WTC11 (cell line): ENCODE measurements around the gene CLEC2B. TPM values are rescaled to one million over a fixed set of nuclear protein-coding genes. Genes with fewer than 3 reads are reported as not detected.

Source experiments
- ATAC-seq: fragments of 200-7000 bp; cut with Tn5 transposase; 2 replicates; pipeline ENCODE4 v1.10.0; 2021; ENCODE audit warnings: mild to moderate bottlenecking, moderate library complexity
- CTCF ChIA-PET: fragments of 300-600 bp; sonication (Branson Sonifier 250); formaldehyde crosslinking; loops from one replicate; lab custom pipeline; 2021; ENCODE audit warnings: antibody characterized with exemption; lab: Charles Lee
- POLR2A ChIA-PET: fragments of 350-600 bp; sonication (Branson Sonifier 250); formaldehyde crosslinking; loops from one replicate; lab custom pipeline; 2021; ENCODE audit warnings: antibody characterized with exemption; lab: Charles Lee
- DNase-seq: peaks from one replicate; pipeline ENCODE4 v3.0.0; 2021; ENCODE audit warnings: low spot score
- H3K27ac Mint-ChIP-seq: 2 replicates; pipeline ENCODE4 v1.8.0; 2021; ENCODE audit warnings: mixed read lengths
- H3K27me3 Mint-ChIP-seq: 2 replicates; pipeline ENCODE4 v1.8.0; 2021; ENCODE audit warnings: low read depth, mild to moderate bottlenecking, moderate library complexity, mixed read lengths
- H3K36me3 Mint-ChIP-seq: 2 replicates; pipeline ENCODE4 v1.8.0; 2021; ENCODE audit warnings: mixed read lengths
- H3K4me1 Mint-ChIP-seq: 2 replicates; pipeline ENCODE4 v1.8.0; 2022; ENCODE audit warnings: mixed read lengths
- H3K4me3 Mint-ChIP-seq: 2 replicates; pipeline ENCODE4 v1.8.0; 2021; ENCODE audit warnings: mild to moderate bottlenecking, moderate library complexity, mixed read lengths
- H3K9me3 Mint-ChIP-seq: 2 replicates; pipeline ENCODE4 v1.8.0; 2021; ENCODE audit warnings: mixed read lengths
- AFF4 ChIP-seq: sonication (generic); formaldehyde crosslinking; IDR thresholded peaks from 2 replicates; pipeline ENCODE4 v1.8.1; 2023; ENCODE audit warnings: mild to moderate bottlenecking, missing genetic modification reagents, borderline replicate concordance
- ATF2 ChIP-seq: sonication (generic); formaldehyde crosslinking; IDR thresholded peaks from 2 replicates; pipeline ENCODE4 v1.8.1; 2022; ENCODE audit warnings: low read depth, missing genetic modification reagents, borderline replicate concordance
- CDX4 ChIP-seq: fragments of 250-450 bp; sonication (Bioruptor Pico); IDR thresholded peaks from 2 replicates; pipeline ENCODE4 v1.9.0; 2021; ENCODE audit warnings: moderate library complexity, mild to moderate bottlenecking, inconsistent platforms, borderline replicate concordance
- CREB1 ChIP-seq: sonication (generic); formaldehyde crosslinking; IDR thresholded peaks from 2 replicates; pipeline ENCODE4 v1.8.0; 2023; ENCODE audit warnings: mild to moderate bottlenecking, missing genetic modification reagents
- E2F4 ChIP-seq: sonication (generic); formaldehyde crosslinking; IDR thresholded peaks from 2 replicates; pipeline ENCODE4 v1.8.1; 2022; ENCODE audit warnings: low read depth, mild to moderate bottlenecking, moderate library complexity, missing genetic modification reagents, borderline replicate concordance
- ESRRA ChIP-seq: sonication (generic); formaldehyde crosslinking; IDR thresholded peaks from 2 replicates; pipeline ENCODE4 v1.8.1; 2022; ENCODE audit warnings: mild to moderate bottlenecking, missing genetic modification reagents, borderline replicate concordance
- KAT7 ChIP-seq: sonication (generic); formaldehyde crosslinking; IDR thresholded peaks from 2 replicates; pipeline ENCODE4 v1.8.1; 2023; ENCODE audit warnings: missing genetic modification reagents, mild to moderate bottlenecking, borderline replicate concordance
- MAX ChIP-seq: sonication (generic); formaldehyde crosslinking; IDR thresholded peaks from 2 replicates; pipeline ENCODE4 v1.8.0; 2022; ENCODE audit warnings: mild to moderate bottlenecking, missing genetic modification reagents
- MLX ChIP-seq: sonication (generic); formaldehyde crosslinking; IDR thresholded peaks from 2 replicates; pipeline ENCODE4 v1.8.1; 2023; ENCODE audit warnings: mild to moderate bottlenecking, missing genetic modification reagents, moderate library complexity
- MYBL2 ChIP-seq: sonication (generic); formaldehyde crosslinking; IDR thresholded peaks from 2 replicates; pipeline ENCODE4 v1.8.1; 2023; ENCODE audit warnings: mild to moderate bottlenecking, moderate library complexity, missing genetic modification reagents
- NFE2L1 ChIP-seq: sonication (generic); formaldehyde crosslinking; IDR thresholded peaks from 2 replicates; pipeline ENCODE4 v1.8.1; 2023; ENCODE audit warnings: missing genetic modification reagents
- NR3C1 ChIP-seq: sonication (generic); formaldehyde crosslinking; conservative IDR thresholded peaks from 2 replicates; pipeline ENCODE4 v1.8.1; 2023; ENCODE audit warnings: low read depth, mild to moderate bottlenecking, missing genetic modification reagents
- RORB ChIP-seq: fragments of 250-450 bp; sonication (Bioruptor Pico); IDR thresholded peaks from 2 replicates; pipeline ENCODE4 v1.9.0; 2021; ENCODE audit warnings: mild to moderate bottlenecking
- SMAD3 ChIP-seq: sonication (generic); formaldehyde crosslinking; IDR thresholded peaks from 2 replicates; pipeline ENCODE4 v1.8.0; 2022; ENCODE audit warnings: missing genetic modification reagents, mild to moderate bottlenecking, borderline replicate concordance
- SMAD4 ChIP-seq: sonication (generic); formaldehyde crosslinking; IDR thresholded peaks from 2 replicates; pipeline ENCODE4 v1.8.0; 2022; ENCODE audit warnings: mild to moderate bottlenecking, missing genetic modification reagents
- ZNF138 ChIP-seq: sonication (generic); formaldehyde crosslinking; conservative IDR thresholded peaks from 2 replicates; pipeline ENCODE4 v1.8.1; 2022; ENCODE audit warnings: mild to moderate bottlenecking, moderate library complexity, missing genetic modification reagents
- ZNF219 ChIP-seq: sonication (generic); formaldehyde crosslinking; IDR thresholded peaks from 2 replicates; pipeline ENCODE4 v1.8.0; 2023; ENCODE audit warnings: missing genetic modification reagents, mild to moderate bottlenecking, borderline replicate concordance
- ZNF232 ChIP-seq: sonication (generic); formaldehyde crosslinking; IDR thresholded peaks from 2 replicates; pipeline ENCODE4 v1.8.0; 2022; ENCODE audit warnings: mild to moderate bottlenecking, missing genetic modification reagents
- ZNF263 ChIP-seq: sonication (generic); formaldehyde crosslinking; IDR thresholded peaks from 2 replicates; pipeline ENCODE4 v1.8.1; 2022; ENCODE audit warnings: low read depth, mild to moderate bottlenecking, moderate library complexity, missing genetic modification reagents
- ZNF317 ChIP-seq: sonication (generic); formaldehyde crosslinking; IDR thresholded peaks from 2 replicates; pipeline ENCODE4 v1.8.1; 2023; ENCODE audit warnings: low read depth, mild to moderate bottlenecking, moderate library complexity, missing genetic modification reagents, borderline replicate concordance
- total RNA-seq: library from RNA; stranded (reverse); gene quantifications from 3 replicates; pipeline ENCODE4 v1.2.3, GENCODE V29; 2021

Gene CLEC2B
- total RNA-seq, 1 experiment from 2014 or later, result 0.20 TPM

GRCh38 chr12:9897535-9897934 lies 28.4 kb upstream of the CLEC2B start:
- Mint-ChIP-seq H3K9me3 (peaks cover 16% of the 10 kb centered on the region), H3K4me3 (no peak overlapping the region), H3K27me3 (no peaks in the 10 kb centered on the region), H3K36me3 (peaks cover 24% of the 10 kb centered on the region), H3K4me1 (peaks cover 24% of the 10 kb centered on the region), H3K27ac (no peak overlapping the region)
- ChIA-PET CTCF (interaction anchor here (1.0 kb wide), 1 partner anchor 147 kb away, joined by 4 read pairs; no protein-coding TSS in a partner anchor), POLR2A (no interaction called here)
- DNase-seq, result no peak
- ATAC-seq, result no peak
- no peak for TF ChIP-seq ZNF138 (CRISPR knock-in tag)
- no peak for TF ChIP-seq ZNF317 (CRISPR knock-in tag)
- no peak for TF ChIP-seq E2F4 (CRISPR knock-in tag)
- no peak for TF ChIP-seq ZNF232
- TF ChIP-seq NR3C1, result no peak
- TF ChIP-seq CREB1 (CRISPR knock-in tag), result no peak

GRCh38 chr12:9895215-9895971 lies 26.2 kb upstream of the CLEC2B start:
- CTCF ChIA-PET, result interaction anchor here (1.2 kb wide), 1 partner anchor 153 kb away, joined by 3 read pairs; no protein-coding TSS in a partner anchor
- TF ChIP-seq CDX4 (no peak), ATF2 (no peak), MAX (CRISPR knock-in tag) (no peak), ZNF263 (CRISPR knock-in tag) (no peak), NFE2L1 (CRISPR knock-in tag) (no peak), MLX (CRISPR knock-in tag) (no peak), SMAD3 (no peak), MYBL2 (no peak), RORB (CRISPR knock-in tag) (no peak), KAT7 (no peak), ZNF219 (no peak), SMAD4 (CRISPR knock-in tag) (no peak), ZNF232 (no peak), AFF4 (CRISPR knock-in tag) (no peak), ESRRA (CRISPR knock-in tag) (no peak)
- Mint-ChIP-seq H3K9me3 (no peaks in the 10 kb centered on the region), H3K4me1 (peaks cover 21% of the 10 kb centered on the region), H3K36me3 (peaks cover 5% of the 10 kb centered on the region; the same call in 1 of the 2 replicates), H3K27ac (no peak overlapping the region), H3K4me3 (no peak overlapping the region), H3K27me3 (no peaks in the 10 kb centered on the region)
- POLR2A ChIA-PET, result no interaction called here
- DNase-seq, result no peak
- ATAC-seq, result no peak
